ENCODE results near the gene ZC3H12C.

The ZC3H12C gene

GRCh38 chr11:110071197-110071596 is 22.0 kb upstream of the ZC3H12C start:
- Mint-ChIP-seq H3K27ac (no peak overlapping the region), H3K4me3 (no peak overlapping the region), H3K4me1 (no peaks in the 10 kb centered on the region), H3K27me3 (peaks cover 23% of the 10 kb centered on the region), H3K9me3 (no peaks in the 10 kb centered on the region)
- DNase-seq = no peak
- no peak for ATAC-seq

DNA sequence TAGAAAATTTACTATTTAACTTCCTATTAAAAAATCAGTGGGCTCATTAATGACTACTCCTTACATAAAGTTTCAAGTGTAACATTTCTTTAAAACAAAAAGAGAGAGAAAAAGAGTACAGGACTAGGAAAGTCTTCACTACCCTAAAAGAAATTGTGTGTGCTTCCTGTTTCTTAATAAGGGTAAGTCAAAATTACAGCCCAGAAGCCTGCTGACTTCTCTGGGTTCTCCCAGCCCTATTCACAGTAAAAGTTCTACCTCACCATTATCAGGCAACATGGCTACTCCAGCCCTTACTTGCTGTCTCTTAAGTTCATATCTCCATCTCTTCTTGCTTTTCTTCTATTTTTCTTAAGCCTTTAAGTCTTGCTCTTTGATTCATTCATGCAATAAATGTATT is 20.3 kb upstream of the ZC3H12C start:
- peaks cover 5% of the 10 kb centered on the region for H3K4me1 Mint-ChIP-seq

DNA sequence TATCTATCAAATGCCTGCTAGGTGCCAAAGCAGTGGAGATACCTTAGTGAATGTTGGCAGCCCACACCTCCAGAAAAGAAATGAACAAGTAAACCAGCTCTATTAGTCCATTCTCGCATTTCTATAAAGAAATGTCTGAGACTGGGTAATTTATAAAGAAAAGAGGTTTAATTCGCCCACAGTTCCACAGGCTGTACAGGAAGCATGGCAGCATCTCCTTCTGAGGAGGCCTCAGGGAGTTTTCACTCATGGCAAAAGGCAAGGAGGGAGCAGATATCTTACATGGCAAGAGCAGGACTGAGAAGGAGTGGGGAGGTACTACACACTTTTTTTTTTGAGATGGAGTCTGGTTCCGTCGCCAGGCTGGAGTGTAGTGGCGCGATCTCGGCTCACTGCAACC is 18.7 kb upstream of the ZC3H12C start:
- no peak for ATAC-seq
- Mint-ChIP-seq H3K27ac (no peak overlapping the region), H3K4me1 (peaks cover 5% of the 10 kb centered on the region), H3K27me3 (peaks cover 27% of the 10 kb centered on the region), H3K9me3 (no peaks in the 10 kb centered on the region), H3K4me3 (no peak overlapping the region)
- no peak for DNase-seq

More for the DNA sequence above, 20.3 kb upstream of the ZC3H12C start:
- no peak overlapping the region for H3K4me3 Mint-ChIP-seq
- DNase-seq (no peak), ATAC-seq (no peak)
- H3K27me3 Mint-ChIP-seq = peaks cover 27% of the 10 kb centered on the region
- H3K9me3 Mint-ChIP-seq = no peaks in the 10 kb centered on the region
- no peak overlapping the region for H3K27ac Mint-ChIP-seq

DNA sequence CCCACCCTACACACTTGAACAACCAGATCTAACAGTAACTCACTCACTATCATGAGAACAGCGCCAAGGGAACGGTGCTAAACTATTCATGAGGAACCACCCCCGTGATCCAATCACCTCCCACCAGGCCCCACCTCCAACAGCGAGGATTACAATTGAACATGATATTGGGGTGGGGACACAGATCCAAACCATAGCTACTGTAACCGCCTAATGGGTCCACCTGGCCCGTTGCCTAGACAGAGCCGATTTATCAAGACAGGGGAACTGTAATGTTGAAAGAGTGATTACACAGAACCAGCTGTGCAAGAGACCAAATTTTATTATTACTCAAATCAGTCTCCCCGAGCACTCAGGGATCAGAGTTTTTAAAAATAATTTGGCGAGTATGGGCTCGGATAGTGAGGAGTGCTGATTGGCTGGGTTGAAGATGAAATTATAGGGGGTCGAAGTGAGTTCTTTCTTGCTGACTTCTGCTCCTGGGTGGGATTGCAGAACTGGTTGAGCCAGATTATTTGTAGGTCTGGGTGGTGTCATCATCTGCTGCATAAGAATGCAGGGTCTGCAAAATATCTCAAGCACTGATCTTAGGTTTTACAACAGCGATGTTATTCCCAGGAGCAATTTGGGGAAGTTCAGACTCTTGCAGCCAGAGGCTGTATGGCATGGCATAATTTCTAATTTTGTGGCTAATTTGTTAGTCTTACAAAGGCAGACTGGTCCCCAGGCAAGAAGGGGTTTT is 17.9 kb upstream of the ZC3H12C start:
- no peak for ATAC-seq
- DNase-seq = no peak
- H3K9me3 Mint-ChIP-seq = no peaks in the 10 kb centered on the region
- no peak overlapping the region for H3K27ac Mint-ChIP-seq
- H3K27me3 Mint-ChIP-seq = peaks cover 20% of the 10 kb centered on the region
- no peak overlapping the region for H3K4me3 Mint-ChIP-seq
- H3K4me1 Mint-ChIP-seq = peaks cover 5% of the 10 kb centered on the region

- DNase-seq (no peak), ATAC-seq (no peak)
- Mint-ChIP-seq H3K4me1 (peaks cover 5% of the 10 kb centered on the region), H3K27me3 (peaks cover 18% of the 10 kb centered on the region), H3K4me3 (no peak overlapping the region), H3K9me3 (no peaks in the 10 kb centered on the region), H3K27ac (no peak overlapping the region)
These were observed 17.4 kb upstream of the ZC3H12C start for GRCh38 chr11:110075847-110076208.

- Mint-ChIP-seq H3K4me3 (no peak overlapping the region), H3K4me1 (peaks cover 5% of the 10 kb centered on the region), H3K27me3 (peaks cover 18% of the 10 kb centered on the region), H3K9me3 (no peaks in the 10 kb centered on the region), H3K27ac (no peak overlapping the region)
- no peak for ATAC-seq
- DNase-seq = no peak
These were observed 16.7 kb upstream of the ZC3H12C start for GRCh38 chr11:110076371-110076965.

- Mint-ChIP-seq H3K27ac (no peak overlapping the region), H3K4me1 (peaks cover 5% of the 10 kb centered on the region), H3K27me3 (peaks cover 18% of the 10 kb centered on the region), H3K4me3 (no peak overlapping the region), H3K9me3 (no peaks in the 10 kb centered on the region)
- DNase-seq (no peak), ATAC-seq (no peak)
These were observed 15.8 kb upstream of the ZC3H12C start for GRCh38 chr11:110077346-110077745.

- H3K27ac Mint-ChIP-seq = no peak overlapping the region
- H3K4me3 Mint-ChIP-seq = no peak overlapping the region
These were observed 15.3 kb upstream of the ZC3H12C start for GRCh38 chr11:110077831-110078325.

GRCh38 chr11:110078923-110079544 is 14.2 kb upstream of the ZC3H12C start:
- Mint-ChIP-seq H3K27ac (no peak overlapping the region), H3K4me1 (peaks cover 5% of the 10 kb centered on the region), H3K9me3 (no peaks in the 10 kb centered on the region), H3K4me3 (no peak overlapping the region), H3K27me3 (peaks cover 18% of the 10 kb centered on the region)
- DNase-seq = no peak
- ATAC-seq = no peak

More at GRCh38 chr11:110077831-110078325, 15.3 kb upstream of the ZC3H12C start:
- peak in 1 of 2 donors; percentile 35 for DNase-seq
- Mint-ChIP-seq H3K4me1 (peaks cover 5% of the 10 kb centered on the region), H3K27me3 (peaks cover 18% of the 10 kb centered on the region), H3K9me3 (no peaks in the 10 kb centered on the region)
- ATAC-seq = peak; percentile 91

DNA sequence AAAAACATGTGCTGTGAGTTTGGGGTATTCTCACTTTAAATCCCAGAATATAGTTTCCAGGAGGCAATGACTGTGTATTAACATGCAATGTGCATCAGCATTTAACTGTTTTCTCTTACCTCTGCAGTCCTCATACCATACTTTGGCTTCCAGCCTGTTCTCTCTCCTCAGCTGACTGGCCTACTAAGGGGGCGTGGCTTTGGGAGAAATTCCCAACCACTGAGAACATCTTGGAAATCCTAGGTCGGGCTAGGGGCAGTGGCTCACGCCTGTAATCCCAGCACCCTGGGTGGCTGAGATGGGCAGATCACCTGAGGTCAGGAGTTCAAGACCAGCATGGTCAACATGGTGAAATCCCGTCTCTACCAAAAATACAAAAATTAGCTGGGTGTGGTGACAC is 13.5 kb upstream of the ZC3H12C start:
- no peaks in the 10 kb centered on the region for H3K9me3 Mint-ChIP-seq
- DNase-seq (no peak), ATAC-seq (no peak)
- H3K27ac Mint-ChIP-seq = no peak overlapping the region
- H3K4me3 Mint-ChIP-seq = no peak overlapping the region
- H3K4me1 Mint-ChIP-seq = peaks cover 5% of the 10 kb centered on the region
- H3K27me3 Mint-ChIP-seq = peaks cover 18% of the 10 kb centered on the region

GRCh38 chr11:110081462-110082376 is 11.5 kb upstream of the ZC3H12C start:
- Mint-ChIP-seq H3K4me3 (no peak overlapping the region), H3K4me1 (peaks cover 5% of the 10 kb centered on the region), H3K9me3 (no peaks in the 10 kb centered on the region), H3K27ac (no peak overlapping the region), H3K27me3 (peaks cover 9% of the 10 kb centered on the region)
- DNase-seq = no peak
- ATAC-seq = no peak

DNA sequence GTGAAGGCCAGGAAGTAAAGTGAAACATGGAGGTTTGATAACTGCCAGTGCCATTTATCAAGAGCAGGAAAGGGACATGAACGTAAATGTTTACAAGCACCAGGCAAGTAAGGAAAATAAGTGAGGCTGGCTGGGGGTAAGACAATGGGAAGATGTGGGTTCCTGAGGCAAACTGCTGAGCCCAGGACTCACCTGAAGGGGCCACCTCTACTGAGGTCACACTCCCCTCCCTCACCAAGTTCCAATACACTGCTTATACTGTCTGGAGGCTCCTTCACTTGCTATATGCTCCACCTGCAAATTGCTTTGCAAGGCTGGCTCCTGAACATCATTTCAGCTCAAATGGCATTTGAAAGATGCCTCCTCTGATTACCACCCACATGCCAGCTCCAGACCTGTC is 10.3 kb upstream of the ZC3H12C start:
- DNase-seq (no peak), ATAC-seq (no peak)
- Mint-ChIP-seq H3K27ac (no peak overlapping the region), H3K27me3 (peaks cover 13% of the 10 kb centered on the region), H3K4me3 (no peak overlapping the region), H3K9me3 (no peaks in the 10 kb centered on the region), H3K4me1 (peaks cover under 1% of the 10 kb centered on the region)

DNA sequence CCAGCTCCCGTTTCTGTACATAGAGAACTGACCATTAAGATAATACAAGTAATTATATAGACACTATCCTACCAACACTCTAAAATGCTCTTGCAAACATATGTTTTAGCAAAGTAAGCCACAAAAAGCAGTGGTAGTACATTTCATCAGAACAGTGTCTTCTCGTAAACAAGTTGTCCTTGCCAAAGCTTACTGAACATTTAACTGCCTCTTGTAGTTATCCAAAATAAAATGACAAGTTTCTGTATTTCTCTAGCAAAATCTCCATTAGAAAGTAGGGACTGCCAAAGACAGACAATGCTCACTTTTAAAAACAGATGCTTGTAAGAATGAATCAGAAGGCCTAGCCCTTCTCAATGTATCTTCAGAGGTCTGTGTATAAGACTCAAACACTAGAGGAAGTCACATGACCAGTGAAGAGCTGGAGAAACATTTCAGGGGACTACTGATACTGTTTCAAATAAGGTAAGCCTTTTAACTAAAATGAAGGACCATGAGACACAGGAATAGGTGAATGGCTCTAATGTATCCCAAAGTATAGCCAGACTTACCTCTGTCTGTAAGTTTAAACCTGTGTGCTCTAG is 7.8 kb upstream of the ZC3H12C start:
- no peak for DNase-seq
- no peak for ATAC-seq
- H3K27ac Mint-ChIP-seq = no peak overlapping the region
- H3K4me1 Mint-ChIP-seq = no peaks in the 10 kb centered on the region
- peaks cover 13% of the 10 kb centered on the region for H3K27me3 Mint-ChIP-seq
- no peaks in the 10 kb centered on the region for H3K9me3 Mint-ChIP-seq
- no peak overlapping the region for H3K4me3 Mint-ChIP-seq

GRCh38 chr11:110086892-110087309 is 6.3 kb upstream of the ZC3H12C start:
- Mint-ChIP-seq H3K27me3 (peaks cover 16% of the 10 kb centered on the region), H3K9me3 (no peaks in the 10 kb centered on the region), H3K27ac (no peak overlapping the region), H3K4me1 (no peaks in the 10 kb centered on the region), H3K4me3 (no peak overlapping the region)
- ATAC-seq (no peak), DNase-seq (no peak)

Data from stimulated activated naive CD8-positive, alpha-beta T cell treated with anti-CD3 and anti-CD28 coated beads, Interleukin-15, amount 100 ng/mL, for 72 hours (primary cell).